Body of pancreas (tissue), 4 donors: Measurements from ENCODE around the gene AP4B1.

Experiments used
- CTCF ChIP-seq, 7 experiments: fragments of 450-650 bp in 4 of 7; fragments of 200-600 bp in 3 of 7; sonication (generic) in 3 of 7; IDR thresholded peaks; one replicate each; pipeline ENCODE4 v1.5.1; 2016 to 2019; ENCODE audit warnings: antibody characterized with exemption in 7 of 7
- POLR2A ChIP-seq, 3 donors: fragments of 450-650 bp; IDR thresholded peaks; one replicate each; pipeline ENCODE4 v1.6.1; 2016; ENCODE audit warnings: antibody characterized with exemption in 3 of 3, mild to moderate bottlenecking in 2 of 3

- TF ChIP-seq CTCF (IDR thresholded peaks at IDR 0.05): no peak
- TF ChIP-seq POLR2A (IDR thresholded peaks at IDR 0.05): no peak
These were observed 849 bp upstream of the AP4B1 start for GRCh38 chr1:113905435-113905861.
